K562 (cell line): ENCODE results near the gene AJUBA. TPM values are rescaled to one million over a fixed set of nuclear protein-coding genes. Genes with fewer than 3 reads are reported as not detected.

Experiments used
- ATAC-seq: fragments of 200-7000 bp; cut with Tn5 transposase; 3 replicates; pipeline ENCODE4 v1.9.1; 2020; ENCODE audit warnings: moderate library complexity
- BruUV-seq: library from RNA; stranded (reverse); fragments of 400-500 nt; replicated peaks from 2 replicates; lab custom pipeline; 2021; lab: Mats Ljungman, UMichigan
- CTCF ChIA-PET: fragments of 300-600 bp; formaldehyde crosslinking; extraction: SDS; loops from one replicate; lab custom pipeline; 2021; ENCODE audit warnings: low intra/inter-chr PET ratio; lab: Yijun Ruan, JAX
- POLR2A ChIA-PET: fragments of 300-600, 350-650 bp; sonication (Branson Sonifier 250); formaldehyde crosslinking; extraction: SDS; loops from one replicate; lab custom pipeline; 2021; ENCODE audit warnings: antibody characterized with exemption, inconsistent platforms; lab: Yijun Ruan, JAX
- DNase-seq, 4 experiments: peaks; one replicate each; pipeline versions ENCODE4 v3.0.0 to v3.0.0-alpha.2; 2011 to 2018; ENCODE audit warnings: low spot score in 3 of 4, mixed read lengths in 3 of 4; ENCODE audit errors: extremely low read depth in 1 of 4
- FAIRE-seq: peaks from 2 replicates; lab custom pipeline; 2011; peaks lifted over from hg19 to GRCh38; lab: Jason Lieb, UNC
- H2AFZ ChIP-seq: 2 replicates; pipeline ENCODE4 v1.6.0; 2011; ENCODE audit warnings: low read depth, low read length, control low read depth, inconsistent platforms
- H3K27ac ChIP-seq: fragments of 200-600 bp; 3 replicates; pipeline ENCODE4 v1.8.0; 2011; ENCODE audit warnings: low read depth, mild to moderate bottlenecking, control low read depth, inconsistent platforms, low read length, moderate library complexity, mixed read lengths; ENCODE audit errors: extremely low read depth
- H3K27me3 ChIP-seq, 2 experiments: fragments of 300-600 bp in 1 of 2; 2 replicates in 1 of 2; 3 replicates in 1 of 2; pipeline versions ENCODE4 v1.6.0 to v1.8.0; 2011; ENCODE audit warnings: inconsistent platforms in 2 of 2, low read length in 2 of 2, mild to moderate bottlenecking in 1 of 2, mixed read lengths in 1 of 2, moderate library complexity in 1 of 2; ENCODE audit not compliant: control insufficient read depth in 2 of 2, insufficient read depth in 2 of 2
- H3K36me3 ChIP-seq: fragments of 300-600 bp; 3 replicates; pipeline ENCODE4 v1.8.0; 2011; ENCODE audit warnings: mild to moderate bottlenecking, low read length, inconsistent platforms; ENCODE audit not compliant: control insufficient read depth, insufficient read depth
- H3K4me1 ChIP-seq, 2 experiments: fragments of 200-600 bp in 1 of 2; replicated peaks in 1 of 2; 2 replicates in 1 of 2; 3 replicates in 1 of 2; pipeline versions ENCODE4 v1.5.1 to v1.8.0; 2011; ENCODE audit warnings: inconsistent platforms in 2 of 2, low read length in 2 of 2, mild to moderate bottlenecking in 1 of 2, mixed read lengths in 1 of 2, moderate library complexity in 1 of 2; ENCODE audit not compliant: control insufficient read depth in 2 of 2, insufficient read depth in 2 of 2
- H3K4me2 ChIP-seq: 2 replicates; pipeline ENCODE4 v1.6.1; 2011; ENCODE audit warnings: low read length, control low read depth, inconsistent platforms, mixed read lengths; ENCODE audit not compliant: insufficient read depth
- H3K4me3 ChIP-seq: fragments of 200-600 bp; sonication (generic), shearing (Covaris generic); 2 replicates; pipeline ENCODE4 v1.5.1; 2016; ENCODE audit warnings: control low read depth, inconsistent platforms
- H3K79me2 ChIP-seq: fragments of 200-600 bp; 3 replicates; pipeline ENCODE4 v1.8.0; 2011; ENCODE audit warnings: low read length, inconsistent platforms; ENCODE audit not compliant: control insufficient read depth, insufficient read depth
- H3K9ac ChIP-seq, 2 experiments: 2 replicates each; pipeline versions ENCODE4 v1.6.0 to v1.6.1; 2011; ENCODE audit warnings: low read depth in 2 of 2, low read length in 2 of 2, control low read depth in 1 of 2, inconsistent platforms in 1 of 2, mild to moderate bottlenecking in 1 of 2, mixed read lengths in 1 of 2; ENCODE audit not compliant: insufficient read depth in 1 of 2
- H3K9me1 ChIP-seq: one replicate; pipeline ENCODE4 v1.6.0; 2011; ENCODE audit warnings: inconsistent platforms, mild to moderate bottlenecking, low read length, moderate library complexity; ENCODE audit not compliant: control insufficient read depth, insufficient read depth
- H3K9me3 ChIP-seq: replicated peaks from 2 replicates; pipeline ENCODE4 v1.5.1; 2011; ENCODE audit warnings: low read depth, low read length, inconsistent platforms; ENCODE audit not compliant: control insufficient read depth, insufficient read depth
- H4K20me1 ChIP-seq: replicated peaks from 2 replicates; pipeline ENCODE4 v1.6.1; 2011; ENCODE audit warnings: low read length, inconsistent platforms, mixed read lengths; ENCODE audit not compliant: control insufficient read depth, insufficient read depth
- CBX2 ChIP-seq: fragments of 200-600 bp; sonication (generic); IDR thresholded peaks from one replicate; pipeline ENCODE4 v1.6.1; 2012; ENCODE audit warnings: mild to moderate bottlenecking, low read length, inconsistent platforms; ENCODE audit not compliant: insufficient read depth, poor library complexity, severe bottlenecking
- CBX3 ChIP-seq, 2 experiments: IDR thresholded peaks; 1 replicate in 1 of 2; 2 replicates in 1 of 2; pipeline ENCODE4 v1.6.1; 2012; ENCODE audit warnings: inconsistent platforms in 2 of 2, low read length in 2 of 2, borderline replicate concordance in 1 of 2, control low read depth in 1 of 2
- HNRNPUL1 ChIP-seq: fragments of 200-400 bp; formaldehyde crosslinking; IDR thresholded peaks from 2 replicates; pipeline ENCODE4 v1.6.1; 2017; ENCODE audit warnings: low read length
- PHF20 ChIP-seq: fragments of 450-650 bp; IDR thresholded peaks from 2 replicates; pipeline ENCODE4 v1.6.1; 2018; ENCODE audit not compliant: partially characterized antibody
- PTTG1 ChIP-seq: fragments of 450-650 bp; IDR thresholded peaks from 2 replicates; pipeline ENCODE4 v1.6.1; 2016; ENCODE audit warnings: low read depth, mild to moderate bottlenecking, missing genetic modification characterization, missing compliant biosample characterization
- RBM14 ChIP-seq: fragments of 200-400 bp; formaldehyde crosslinking; IDR thresholded peaks from 2 replicates; pipeline ENCODE4 v1.6.1; 2018; ENCODE audit warnings: low read depth, mild to moderate bottlenecking, low read length, moderate library complexity, borderline replicate concordance; ENCODE audit not compliant: insufficient read depth
- SREBF1 ChIP-seq: fragments of 150-350 bp; IDR thresholded peaks from 2 replicates; pipeline ENCODE4 v1.6.1; 2014; ENCODE audit warnings: antibody characterized with exemption, low read depth, low read length, borderline replicate concordance
- TCF7 ChIP-seq: sonication (generic); IDR thresholded peaks from 2 replicates; pipeline ENCODE4 v1.6.1; 2016; ENCODE audit warnings: antibody characterized with exemption, borderline replicate concordance
- XRCC5 ChIP-seq: fragments of 200-400 bp; formaldehyde crosslinking; IDR thresholded peaks from 2 replicates; pipeline ENCODE4 v1.6.1; 2017; ENCODE audit warnings: low read depth, mild to moderate bottlenecking, low read length
- YY1 ChIP-seq, 3 experiments: IDR thresholded peaks; 2 replicates each; pipeline ENCODE4 v1.6.1; 2011; ENCODE audit warnings: low read length in 2 of 3, mild to moderate bottlenecking in 2 of 3, moderate library complexity in 2 of 3, borderline replicate concordance in 1 of 3, control low read depth in 1 of 3, low read depth in 1 of 3; ENCODE audit not compliant: insufficient read depth in 3 of 3, insufficient replicate concordance in 2 of 3, control insufficient read depth in 1 of 3, insufficient read length in 1 of 3; ENCODE audit errors: extremely low read depth in 1 of 3
- ZBED1 ChIP-seq: IDR thresholded peaks from 2 replicates; pipeline ENCODE4 v1.6.1; 2014
- ZC3H4 ChIP-seq: sonication (generic); formaldehyde crosslinking; IDR thresholded peaks from 2 replicates; pipeline ENCODE4 v1.9.0; 2021; ENCODE audit warnings: missing genetic modification reagents, borderline replicate concordance
- ZNF165 ChIP-seq: fragments of 250-450 bp; sonication (Bioruptor Pico); IDR thresholded peaks from 2 replicates; pipeline ENCODE4 v1.4.0; 2020; ENCODE audit warnings: borderline replicate concordance
- ZNF239 ChIP-seq: fragments of 250-450 bp; sonication (Bioruptor Pico); IDR thresholded peaks from 2 replicates; pipeline ENCODE4 v1.4.0; 2020; ENCODE audit warnings: mild to moderate bottlenecking
- ZNF717 ChIP-seq: fragments of 250-450 bp; sonication (Bioruptor Pico); IDR thresholded peaks from 2 replicates; pipeline ENCODE4 v1.5.0; 2021
- WGBS: fragments of 100-300 bp; shearing (Covaris generic); methylation state at CpG from one replicate; pipeline ENCODE4 v1.1.6; 2016; ENCODE audit warnings: low coverage, mixed read lengths; ENCODE audit not compliant: insufficient coverage; ENCODE audit errors: missing lambda C conversion rate; 5-methylcytosine and 5-hydroxymethylcytosine counted together
- in situ Hi-C: fragments of 300-500 bp; cut with MboI; formaldehyde crosslinking; loops from 4 replicates; pipeline ENCODE4 v1.15.0; 2018; ENCODE audit warnings: inconsistent platforms, mixed read lengths
- intact Hi-C: fragments of 100-400 bp; cut with micrococcal nuclease; formaldehyde crosslinking; loops from 2 replicates; pipeline ENCODE4 v1.14.2; 2022
- polyA plus RNA-seq, 8 experiments: library from polyadenylated mRNA; depleted of rRNA in 4 of 8; stranded (reverse) in 5 of 8; unstranded in 3 of 8; fragments of >200 nt; fragmentation: Nextera tagmentation in 2 of 8; fragmentation: Illumina TruSeq in 1 of 8; extraction: Ambion mirVana in 2 of 8; extraction: Trizol in 1 of 8; gene quantifications; 2 replicates each; pipeline versions ENCODE4 v1.2.1 to v1.2.3, GENCODE V29; 2011 to 2014; ENCODE audit warnings: inconsistent platforms in 1 of 8, missing spikeins in 1 of 8
- total RNA-seq, 7 experiments: library from RNA; depleted of rRNA in 6 of 7; stranded (reverse); fragments of >200 nt in 6 of 7; fragmentation: Illumina TruSeq in 2 of 7; extraction: Trizol in 2 of 7; gene quantifications; 2 replicates each; pipeline versions ENCODE4 v1.2.1 to v1.2.3, GENCODE V29; 2011 to 2021; ENCODE audit warnings: low replicate concordance in 1 of 7
- TF ChIP-seq, protein P1 (sequence below), 3 experiments: fragments of 200-800 bp in 1 of 3; fragments of 250-450 bp in 1 of 3; fragments of 450-650 bp in 1 of 3; sonication (Bioruptor Pico) in 1 of 3; sonication (Bioruptor generic) in 1 of 3; formaldehyde crosslinking in 1 of 3; IDR thresholded peaks; 2 replicates each; pipeline versions ENCODE4 v1.6.1 to v1.8.0; 2016 to 2022; ENCODE audit warnings: mild to moderate bottlenecking in 2 of 3, missing genetic modification characterization in 2 of 3, missing compliant biosample characterization in 1 of 3, moderate library complexity in 1 of 3
- TF ChIP-seq, protein P2 (sequence below): sonication (generic); formaldehyde crosslinking; IDR thresholded peaks from 2 replicates; pipeline ENCODE4 v1.8.1; 2023; ENCODE audit warnings: mild to moderate bottlenecking, missing genetic modification reagents

The AJUBA gene
- total and polyA plus RNA-seq, 9 of the 15 experiments (the other 6 are each of a cell fraction or from before 2014, with no cell fraction given) = 0.73 to 4.7 (median 2.8) TPM

GRCh38 chr14:22925513-22925912 is 56.8 kb downstream of the AJUBA start:
- no peak for DNase-seq
- Histone ChIP-seq H3K79me2 (peaks cover 40% of the 10 kb centered on the region), H3K9me1 (no peaks in the 10 kb centered on the region), H3K27me3 (no peaks in the 10 kb centered on the region), H3K9ac (no peak overlapping the region), H4K20me1 (no peaks in the 10 kb centered on the region), H3K4me2 (no peak overlapping the region), H3K4me1 (peaks cover 10 to 22% of the 10 kb centered on the region in 2 experiments; a peak in 4 of 5 replicates), H2AFZ (no peak overlapping the region), H3K9me3 (no peaks in the 10 kb centered on the region), H3K4me3 (no peak overlapping the region), H3K36me3 (peaks cover 75% of the 10 kb centered on the region), H3K27ac (no peak overlapping the region)
- no TSS peak for BruUV-seq
- intact Hi-C loops (no loop called here), in situ Hi-C loops (no loop called here)
- no peak for ATAC-seq
- ChIA-PET CTCF (no interaction called here), POLR2A (no interaction called here)
- WGBS = 93% methylated on average over 8 of the region's 8 CpGs
- FAIRE-seq = no peak
- TF ChIP-seq RBM14 (no peak), ZBED1 (no peak), HNRNPUL1 (no peak), ZNF165 (CRISPR knock-in tag) (no peak), ZC3H4 (CRISPR knock-in tag) (no peak), PHF20 (no peak), CBX2 (no peak), PTTG1 (no peak), ZNF239 (CRISPR knock-in tag) (no peak), XRCC5 (no peak), SREBF1 (no peak), ZNF717 (CRISPR knock-in tag) (no peak), TCF7 (no peak), CBX3 (IDR thresholded peaks at IDR 0.05; ENCODE audit: borderline replicate concordance in 1 of 2, low read length in 2 of 2) (no peak), YY1 (IDR thresholded peaks at IDR 0.05; ENCODE audit: borderline replicate concordance in 1 of 3, control insufficient read depth in 1 of 3, extremely low read depth in 1 of 3, insufficient read depth in 3 of 3, insufficient read length in 1 of 3, insufficient replicate concordance in 2 of 3, low read depth in 1 of 3, low read length in 2 of 3) (no peak)
- TF ChIP-seq, protein P1, sequence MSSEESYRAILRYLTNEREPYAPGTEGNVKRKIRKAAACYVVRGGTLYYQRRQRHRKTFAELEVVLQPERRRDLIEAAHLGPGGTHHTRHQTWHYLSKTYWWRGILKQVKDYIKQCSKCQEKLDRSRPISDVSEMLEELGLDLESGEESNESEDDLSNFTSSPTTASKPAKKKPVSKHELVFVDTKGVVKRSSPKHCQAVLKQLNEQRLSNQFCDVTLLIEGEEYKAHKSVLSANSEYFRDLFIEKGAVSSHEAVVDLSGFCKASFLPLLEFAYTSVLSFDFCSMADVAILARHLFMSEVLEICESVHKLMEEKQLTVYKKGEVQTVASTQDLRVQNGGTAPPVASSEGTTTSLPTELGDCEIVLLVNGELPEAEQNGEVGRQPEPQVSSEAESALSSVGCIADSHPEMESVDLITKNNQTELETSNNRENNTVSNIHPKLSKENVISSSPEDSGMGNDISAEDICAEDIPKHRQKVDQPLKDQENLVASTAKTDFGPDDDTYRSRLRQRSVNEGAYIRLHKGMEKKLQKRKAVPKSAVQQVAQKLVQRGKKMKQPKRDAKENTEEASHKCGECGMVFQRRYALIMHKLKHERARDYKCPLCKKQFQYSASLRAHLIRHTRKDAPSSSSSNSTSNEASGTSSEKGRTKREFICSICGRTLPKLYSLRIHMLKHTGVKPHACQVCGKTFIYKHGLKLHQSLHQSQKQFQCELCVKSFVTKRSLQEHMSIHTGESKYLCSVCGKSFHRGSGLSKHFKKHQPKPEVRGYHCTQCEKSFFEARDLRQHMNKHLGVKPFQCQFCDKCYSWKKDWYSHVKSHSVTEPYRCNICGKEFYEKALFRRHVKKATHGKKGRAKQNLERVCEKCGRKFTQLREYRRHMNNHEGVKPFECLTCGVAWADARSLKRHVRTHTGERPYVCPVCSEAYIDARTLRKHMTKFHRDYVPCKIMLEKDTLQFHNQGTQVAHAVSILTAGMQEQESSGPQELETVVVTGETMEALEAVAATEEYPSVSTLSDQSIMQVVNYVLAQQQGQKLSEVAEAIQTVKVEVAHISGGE (CRISPR knock-in tag; IDR thresholded peaks at IDR 0.05) = no peak
- TF ChIP-seq, protein P2, sequence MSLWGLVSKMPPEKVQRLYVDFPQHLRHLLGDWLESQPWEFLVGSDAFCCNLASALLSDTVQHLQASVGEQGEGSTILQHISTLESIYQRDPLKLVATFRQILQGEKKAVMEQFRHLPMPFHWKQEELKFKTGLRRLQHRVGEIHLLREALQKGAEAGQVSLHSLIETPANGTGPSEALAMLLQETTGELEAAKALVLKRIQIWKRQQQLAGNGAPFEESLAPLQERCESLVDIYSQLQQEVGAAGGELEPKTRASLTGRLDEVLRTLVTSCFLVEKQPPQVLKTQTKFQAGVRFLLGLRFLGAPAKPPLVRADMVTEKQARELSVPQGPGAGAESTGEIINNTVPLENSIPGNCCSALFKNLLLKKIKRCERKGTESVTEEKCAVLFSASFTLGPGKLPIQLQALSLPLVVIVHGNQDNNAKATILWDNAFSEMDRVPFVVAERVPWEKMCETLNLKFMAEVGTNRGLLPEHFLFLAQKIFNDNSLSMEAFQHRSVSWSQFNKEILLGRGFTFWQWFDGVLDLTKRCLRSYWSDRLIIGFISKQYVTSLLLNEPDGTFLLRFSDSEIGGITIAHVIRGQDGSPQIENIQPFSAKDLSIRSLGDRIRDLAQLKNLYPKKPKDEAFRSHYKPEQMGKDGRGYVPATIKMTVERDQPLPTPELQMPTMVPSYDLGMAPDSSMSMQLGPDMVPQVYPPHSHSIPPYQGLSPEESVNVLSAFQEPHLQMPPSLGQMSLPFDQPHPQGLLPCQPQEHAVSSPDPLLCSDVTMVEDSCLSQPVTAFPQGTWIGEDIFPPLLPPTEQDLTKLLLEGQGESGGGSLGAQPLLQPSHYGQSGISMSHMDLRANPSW = no peak
